LoVo (cell line): ENCODE measurements around the gene ATP8A1.
"Not testable (repeated sequence)": the region's sequence is repeated elsewhere in the genome, so short reads cannot be mapped to it uniquely, and the experiment has no call there.

Experiments
- DNase-seq: peaks from one replicate; pipeline ENCODE4 v3.0.0-alpha.2; 2016; ENCODE audit warnings: low spot score

Gene ATP8A1

DNA sequence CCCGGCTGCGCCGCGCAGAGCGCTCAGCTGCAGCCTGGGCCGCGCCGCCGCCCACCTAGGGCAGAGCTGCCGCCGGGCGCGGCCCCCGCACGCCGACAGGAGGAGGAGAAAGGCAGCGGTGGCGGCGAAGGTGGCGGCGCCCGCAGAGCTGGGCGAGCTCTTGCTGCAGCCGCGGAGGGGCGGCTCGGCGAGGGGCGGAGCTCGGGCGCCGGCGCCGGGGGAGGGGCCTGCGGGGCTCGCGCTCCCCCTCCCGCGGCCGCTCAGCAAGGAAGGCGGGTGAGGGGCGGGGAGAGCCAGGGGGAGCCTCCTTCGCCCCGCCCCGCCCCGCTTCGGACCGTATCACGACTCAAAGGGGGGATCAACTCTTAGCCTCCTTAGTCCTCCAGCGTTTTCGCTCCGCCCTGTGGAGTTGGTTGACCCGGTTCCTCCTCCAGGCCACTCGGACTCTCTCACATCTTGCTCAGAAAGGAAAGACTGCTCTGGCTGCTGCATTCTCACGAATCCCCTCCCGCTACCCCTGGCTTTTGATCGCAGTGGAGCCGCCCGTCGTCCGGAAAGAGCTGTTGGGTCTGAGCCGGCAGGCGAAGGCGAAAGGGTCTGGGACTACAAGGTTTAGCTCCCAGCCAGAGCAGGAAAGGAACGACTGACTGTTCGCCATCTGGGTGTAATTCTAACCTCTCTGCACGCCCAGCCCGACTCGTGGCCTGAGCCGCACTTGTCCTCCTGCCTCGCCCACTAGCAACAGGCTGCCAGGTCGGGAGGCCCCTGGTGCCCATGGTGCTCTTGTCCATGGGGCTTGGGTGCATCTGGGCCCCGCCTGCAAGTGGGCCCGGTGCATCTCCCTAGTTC is at the start of gene ATP8A1:
TSS of gene ATP8A1 (minus strand) at position 162 of the 849 bp plus-strand sequence. CDS start 232 bp downstream, outside the sequence.
- peak; percentile 93 for DNase-seq

DNA sequence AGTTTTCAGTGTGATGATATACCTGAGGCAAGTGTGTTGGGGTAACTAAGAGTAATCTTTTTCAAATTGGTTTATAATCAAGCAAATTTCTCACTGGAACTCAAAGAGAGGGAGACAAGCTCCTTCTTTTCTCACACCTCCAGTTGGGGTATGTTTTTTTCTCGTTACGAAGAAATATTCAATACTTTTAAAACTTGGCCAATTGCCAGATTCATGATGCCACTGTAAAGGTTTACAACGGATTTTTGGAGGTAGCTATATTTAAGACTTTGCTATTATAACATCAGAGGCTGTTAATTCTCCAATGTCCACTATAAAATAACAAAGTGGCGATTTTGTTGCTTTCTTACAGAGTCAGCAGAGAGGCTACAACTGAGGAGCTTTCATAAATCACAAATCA is 49.2 kb upstream of the ATP8A1 start:
- DNase-seq = no peak

DNA sequence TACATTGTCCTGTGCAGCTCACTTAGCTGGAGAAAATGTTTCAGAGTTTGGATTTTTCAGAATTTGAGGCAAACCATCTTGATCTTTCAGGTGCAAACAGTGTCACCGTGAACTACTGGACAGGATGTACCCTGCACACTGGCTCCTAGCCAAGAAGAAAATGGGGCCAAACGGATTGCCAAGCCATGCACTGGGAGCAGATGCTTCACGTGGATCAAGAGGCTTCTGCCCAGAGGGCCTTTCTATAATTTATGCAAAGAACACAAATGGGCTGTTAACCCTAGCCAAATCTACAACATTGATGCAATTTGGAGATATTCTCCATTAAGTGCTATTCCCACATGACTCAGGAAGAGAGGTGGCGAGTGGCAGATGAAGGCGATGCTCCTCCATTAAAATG is 46.9 kb upstream of the ATP8A1 start:
- no peak for DNase-seq

DNA sequence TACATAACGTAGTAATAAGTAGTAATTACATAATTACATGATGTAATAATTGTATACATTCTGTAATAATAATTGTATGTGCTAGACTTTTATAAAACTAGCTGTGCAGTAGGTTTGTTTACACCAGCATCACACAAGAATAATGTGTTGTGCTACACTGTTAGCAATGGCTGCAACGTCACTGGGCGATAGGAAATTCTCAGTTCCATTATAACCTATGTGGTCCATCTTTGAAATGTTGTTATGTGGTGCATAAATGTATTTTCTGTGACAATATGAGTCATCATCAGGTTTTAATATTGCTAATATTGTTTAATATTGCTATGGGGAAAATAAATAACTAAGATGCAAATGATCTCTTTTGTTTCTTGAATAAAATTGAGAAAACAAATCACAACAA is 46.0 kb upstream of the ATP8A1 start:
- no peak for DNase-seq

DNA sequence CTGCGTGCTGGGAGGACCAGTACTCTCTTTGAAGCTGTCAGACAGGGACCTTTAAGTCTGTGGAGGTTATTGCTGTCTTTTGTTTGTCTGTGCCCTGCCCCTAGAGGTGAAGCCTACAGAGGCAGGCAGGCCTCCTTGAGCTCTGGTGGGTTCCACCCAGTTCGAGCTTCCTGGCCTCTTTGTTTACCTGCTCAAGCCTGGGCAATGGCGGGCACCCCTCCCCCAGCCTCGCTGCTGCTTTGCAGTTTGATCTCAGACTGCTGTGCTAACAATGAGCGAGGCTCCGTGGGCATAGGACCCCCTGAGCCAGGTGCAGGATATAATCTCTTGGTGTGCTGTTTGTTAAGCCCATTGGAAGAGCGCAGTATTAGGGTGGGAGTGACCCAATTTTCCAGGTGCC is 44.9 kb upstream of the ATP8A1 start:
- DNase-seq = not testable (repeated sequence)

DNA sequence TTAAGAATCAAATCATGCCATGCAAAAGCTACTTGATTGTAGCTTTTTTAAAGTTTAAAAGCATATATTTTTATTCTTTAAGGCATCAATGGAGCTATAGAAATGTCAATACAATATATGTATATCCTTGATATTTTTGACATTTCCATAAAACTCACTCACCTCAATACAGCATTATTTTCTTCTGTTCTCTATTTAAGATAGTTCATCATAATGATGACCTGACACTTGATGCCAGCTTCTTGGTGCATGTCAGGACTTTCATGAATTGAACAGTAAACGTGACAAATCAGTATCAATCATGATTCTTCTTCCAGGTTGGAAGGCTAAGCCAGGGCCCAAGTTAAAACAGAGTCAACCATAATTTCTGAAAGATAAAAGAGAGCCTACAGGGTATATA is 33.6 kb upstream of the ATP8A1 start:
- no peak for DNase-seq

DNA sequence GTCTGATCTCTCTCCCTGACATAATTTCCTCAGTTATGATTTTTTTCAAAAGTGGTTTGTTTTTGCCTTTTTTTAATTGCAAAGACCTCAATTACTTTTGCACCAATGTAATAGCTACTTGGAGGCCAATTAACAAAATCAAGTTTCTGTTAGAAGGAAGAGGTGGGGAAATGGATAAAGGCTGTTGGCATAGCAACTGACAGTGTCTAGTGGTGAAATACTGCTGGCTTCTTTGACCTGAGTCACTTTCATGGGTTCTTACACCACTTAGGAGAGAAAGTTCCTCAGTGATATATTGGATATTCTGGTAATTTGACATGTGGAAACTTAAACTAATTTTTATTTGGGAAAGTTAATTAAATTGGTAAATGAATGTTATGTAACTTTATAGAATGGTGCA is 26.5 kb upstream of the ATP8A1 start:
- no peak for DNase-seq

DNA sequence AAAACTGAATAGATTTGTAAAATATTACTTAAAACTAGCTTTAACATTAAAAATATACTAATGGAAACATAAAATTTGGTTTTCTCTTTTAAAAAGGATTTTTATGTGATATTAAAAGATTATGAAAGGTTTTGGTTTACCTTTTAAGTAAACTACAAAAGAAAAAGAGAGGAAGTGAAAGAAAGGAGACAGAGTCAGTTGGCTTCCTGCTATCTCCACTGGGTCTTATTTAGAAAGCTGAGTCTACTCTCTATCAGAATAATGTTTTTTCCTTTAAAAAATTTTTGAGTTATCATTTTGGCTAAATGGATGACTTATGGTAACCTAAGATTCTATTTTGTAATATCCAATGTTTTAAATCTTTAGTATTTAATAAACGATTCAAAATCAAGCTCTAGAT is 21.6 kb upstream of the ATP8A1 start:
- DNase-seq = no peak

DNA sequence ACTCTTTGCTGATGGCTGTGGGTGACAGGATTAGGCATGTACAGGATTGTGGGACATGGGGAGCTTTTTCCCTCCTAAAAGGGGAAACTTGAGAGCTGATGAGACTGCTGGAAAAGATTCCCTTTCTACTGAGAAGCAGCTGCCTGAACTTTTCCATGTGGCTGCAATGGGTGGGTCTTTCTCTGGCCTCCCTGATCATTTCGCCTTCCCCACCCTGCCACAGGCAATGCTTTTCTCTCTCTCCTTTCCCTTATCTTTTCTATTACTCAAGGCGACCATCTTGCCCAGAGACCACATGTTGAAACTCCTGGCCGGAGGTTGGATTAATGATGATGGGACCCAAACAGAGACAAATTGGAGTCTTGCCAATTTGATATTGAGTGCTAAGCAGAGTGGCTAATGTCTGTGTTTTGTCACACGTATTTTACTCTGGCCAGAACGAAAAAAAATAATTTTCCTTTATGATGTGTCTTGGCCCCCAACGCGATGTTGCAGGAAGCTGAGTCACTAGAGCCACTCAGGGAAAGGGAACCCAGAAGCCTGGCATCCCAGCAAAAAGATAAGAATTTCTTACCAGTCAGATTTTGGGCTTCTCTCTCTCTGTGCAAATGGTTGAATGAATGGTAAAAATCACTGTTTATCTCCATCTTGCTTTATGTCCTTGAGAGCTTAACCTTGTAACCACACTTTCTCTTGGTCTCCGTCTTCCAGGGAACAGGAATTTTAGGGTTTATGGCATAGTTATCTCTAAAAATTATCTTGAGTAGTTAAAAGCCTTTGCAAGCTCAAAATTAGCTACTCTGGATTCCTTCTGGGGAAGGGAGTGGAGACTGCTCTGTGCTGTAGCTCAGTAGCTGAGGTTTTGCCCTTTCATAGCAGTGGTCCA is 19.4 kb upstream of the ATP8A1 start:
- no peak for DNase-seq

DNA sequence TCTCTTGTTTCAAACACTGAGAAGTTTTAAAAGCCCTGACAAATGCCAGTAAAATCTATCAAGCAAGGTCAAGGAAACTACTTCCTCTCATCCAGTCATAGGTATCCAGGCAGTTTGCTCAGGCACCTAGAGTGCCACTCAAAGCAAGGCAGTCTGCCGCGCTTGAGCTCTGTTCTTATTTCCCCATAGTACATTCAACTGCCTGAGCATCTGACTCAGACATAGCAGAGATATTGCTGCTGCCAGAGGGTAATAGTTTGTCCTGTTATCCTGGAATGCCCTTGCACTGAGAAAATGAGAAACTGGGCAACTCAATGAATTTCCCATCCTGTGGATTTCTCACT is 16.1 kb upstream of the ATP8A1 start:
- DNase-seq = no peak

DNA sequence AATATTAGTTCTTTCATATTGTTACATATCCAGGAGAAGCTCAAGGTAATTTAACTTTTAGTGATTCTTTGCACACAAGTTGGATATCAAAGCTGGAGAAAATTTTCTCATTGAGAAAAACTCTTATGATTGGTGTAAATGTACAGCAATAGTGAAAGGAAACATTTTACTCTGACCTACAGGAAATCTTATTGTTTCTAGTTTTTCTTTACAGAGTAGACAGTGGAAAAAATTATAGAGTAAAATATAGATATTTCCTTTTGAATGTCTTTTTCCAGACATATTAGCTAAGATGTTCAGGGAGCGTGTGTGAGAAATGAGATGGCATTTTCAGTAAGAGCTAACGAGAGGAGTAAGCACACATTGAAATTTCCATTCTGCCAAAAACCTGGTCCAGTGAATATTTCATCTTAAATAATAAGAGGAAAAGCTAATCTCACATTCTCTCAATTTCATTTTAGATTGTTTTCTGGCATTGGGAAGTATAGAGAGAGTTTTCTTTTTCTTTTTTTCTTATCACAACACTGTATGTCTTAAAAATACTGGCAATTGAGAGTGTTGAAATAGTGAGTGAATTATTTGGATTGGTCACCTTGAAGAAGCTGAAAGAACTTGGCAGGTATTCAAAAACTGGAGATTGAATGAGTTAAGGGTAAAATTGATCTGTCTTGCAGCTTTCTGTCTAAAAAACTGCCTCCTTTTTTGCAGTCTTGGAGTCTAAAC is 15.6 kb upstream of the ATP8A1 start:
- no peak for DNase-seq

DNA sequence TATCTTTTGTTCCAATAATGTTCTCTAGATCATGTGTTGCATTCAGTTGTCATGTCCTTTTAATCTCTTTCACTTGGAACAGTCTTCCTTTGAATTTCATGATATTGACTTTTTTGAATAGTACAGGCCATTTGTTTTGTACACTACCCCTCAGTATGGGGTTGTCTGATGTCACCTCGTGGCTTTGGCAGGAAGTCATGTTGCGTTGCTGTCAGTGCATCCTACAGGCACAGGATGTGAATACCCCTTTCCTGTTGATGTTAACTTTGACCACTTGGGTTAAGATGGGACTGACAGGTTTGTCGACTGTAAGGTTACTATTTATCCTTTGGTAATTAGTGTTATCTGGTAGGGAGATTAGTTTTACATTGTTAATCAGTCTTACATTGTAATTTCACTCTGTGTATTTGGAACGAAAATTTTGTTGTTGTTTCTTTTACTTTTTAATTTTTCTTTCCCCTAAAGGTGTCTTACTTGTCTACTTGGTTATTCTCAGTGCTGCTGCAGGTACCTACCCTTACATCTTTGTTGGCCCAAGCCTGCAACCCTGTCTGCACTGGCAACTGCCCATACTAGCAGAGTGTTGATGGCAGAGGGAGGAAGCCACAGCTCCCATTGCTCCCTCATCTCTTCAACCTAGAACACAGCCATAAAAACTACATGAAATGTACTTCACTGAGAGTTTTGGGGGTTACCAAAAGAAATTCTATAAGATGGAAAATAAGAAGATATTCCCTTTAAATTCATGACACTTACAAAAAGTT is 14.7 kb upstream of the ATP8A1 start:
- no peak for DNase-seq

DNA sequence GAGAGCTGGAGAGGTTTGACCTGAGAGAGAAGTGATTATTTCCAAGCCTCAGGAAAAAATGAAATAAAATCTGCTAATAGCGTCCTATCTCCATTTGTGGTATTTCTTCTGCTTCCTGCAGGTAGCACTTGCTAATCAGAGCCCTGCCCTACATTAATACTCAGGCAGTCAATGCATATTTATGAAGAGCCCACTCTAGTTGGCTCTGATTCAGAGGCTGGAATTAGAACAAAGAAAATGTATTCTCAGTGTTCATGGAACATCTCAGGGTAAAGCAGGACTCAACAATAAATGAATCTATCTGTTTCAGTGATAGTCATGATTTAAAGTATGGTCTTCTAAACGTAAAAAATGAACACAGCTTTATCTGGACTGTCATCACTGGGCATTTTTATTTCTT is 1.4 kb upstream of the ATP8A1 start:
- DNase-seq = no peak

DNA sequence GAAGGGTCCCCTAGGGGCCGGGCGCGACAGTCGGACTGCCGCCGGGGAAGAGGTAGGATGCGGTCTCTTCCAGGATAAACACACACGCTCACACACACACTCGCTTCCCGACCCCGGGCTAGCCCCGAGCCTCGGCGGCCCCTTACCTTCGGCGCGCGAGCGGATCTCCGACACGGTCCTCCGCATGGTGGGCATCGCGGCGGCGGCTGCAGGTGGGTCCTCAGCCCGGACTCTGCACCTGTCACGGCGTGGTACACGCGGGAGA is 294 bp downstream of the ATP8A1 start:
- no peak for DNase-seq

DNA sequence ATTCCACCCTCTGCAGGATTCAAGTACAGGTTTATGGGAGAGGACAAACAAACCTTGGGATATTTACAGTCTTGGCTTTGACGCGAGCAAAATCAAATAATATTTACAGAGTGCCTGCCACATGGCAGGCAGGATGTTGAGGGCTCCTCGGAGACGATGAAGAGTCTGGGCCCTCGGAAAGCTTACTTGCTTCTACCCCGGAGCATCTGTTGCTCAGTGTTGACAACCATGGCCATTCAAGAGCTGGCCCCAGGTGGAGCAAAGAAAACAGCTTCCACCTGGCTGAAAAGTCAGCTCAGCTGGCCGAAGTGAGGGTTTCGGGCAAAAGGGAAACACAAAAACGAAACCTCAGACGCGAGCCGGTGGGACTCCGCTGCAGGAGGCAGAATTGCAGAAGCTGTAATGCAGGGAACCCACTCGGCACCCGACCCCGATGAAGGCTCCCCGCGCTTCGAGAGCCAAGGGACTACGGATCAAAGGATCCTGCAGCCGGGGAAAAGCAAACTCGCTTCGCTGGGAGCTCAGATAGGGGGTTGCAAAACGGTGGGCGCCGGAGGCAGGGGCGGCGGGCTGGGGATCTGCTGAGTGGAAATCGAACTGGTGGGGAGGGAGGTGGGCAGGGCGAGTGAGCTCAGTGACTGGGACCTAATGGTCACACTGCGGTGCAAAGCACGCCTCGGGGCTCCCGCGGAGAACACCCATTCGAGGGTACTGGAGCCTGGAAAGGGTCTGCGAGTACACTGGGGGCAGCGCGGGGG is 805 bp downstream of the ATP8A1 start:
- no peak for DNase-seq

DNA sequence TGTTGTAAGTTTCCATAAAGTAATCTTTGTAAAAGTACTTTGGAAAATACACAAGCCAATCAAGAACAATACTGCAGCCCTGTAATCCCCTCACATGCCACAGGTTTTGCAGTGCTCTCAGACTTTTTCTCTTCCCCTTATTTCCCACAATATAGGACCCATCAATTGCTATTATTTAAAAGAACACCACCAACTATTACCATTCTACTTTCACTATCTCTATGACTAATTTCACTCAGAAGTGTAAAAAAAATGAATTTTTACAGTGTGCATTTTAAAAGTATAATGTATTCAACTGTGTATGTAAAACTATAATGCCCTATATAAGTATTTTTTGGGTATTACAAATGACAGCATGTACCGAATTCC is 1.7 kb downstream of the ATP8A1 start:
- no peak for DNase-seq

DNA sequence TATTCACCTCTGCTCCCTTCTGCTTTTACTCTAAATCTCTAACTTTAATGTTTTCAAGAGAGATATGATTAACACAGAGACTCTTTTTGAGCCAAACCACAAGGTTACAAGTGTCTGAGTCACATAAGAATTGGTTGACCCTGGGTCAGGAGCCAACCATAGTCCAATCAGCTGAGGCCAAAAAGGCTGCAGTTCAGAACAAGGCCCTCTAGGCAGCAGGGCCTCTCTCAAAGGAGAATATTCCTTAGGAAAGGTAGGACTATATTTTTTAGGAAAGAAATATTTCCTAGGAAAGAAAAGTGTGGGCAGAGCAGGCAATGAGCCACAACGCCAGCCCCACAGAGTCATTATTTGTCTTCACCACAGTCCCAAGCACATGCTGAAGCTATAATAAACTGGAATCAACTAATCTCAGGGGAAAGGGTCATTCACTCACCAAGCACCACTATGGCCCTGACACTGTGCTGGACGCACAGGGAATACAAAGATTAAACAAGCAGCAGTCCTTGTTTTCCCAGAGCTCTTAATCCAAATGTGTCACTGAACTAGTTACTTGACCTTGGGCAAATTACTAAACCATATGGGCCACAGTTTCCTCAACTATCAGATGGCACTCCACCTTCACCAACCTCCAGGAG is 2.2 kb downstream of the ATP8A1 start:
- DNase-seq = peak; percentile 84

DNA sequence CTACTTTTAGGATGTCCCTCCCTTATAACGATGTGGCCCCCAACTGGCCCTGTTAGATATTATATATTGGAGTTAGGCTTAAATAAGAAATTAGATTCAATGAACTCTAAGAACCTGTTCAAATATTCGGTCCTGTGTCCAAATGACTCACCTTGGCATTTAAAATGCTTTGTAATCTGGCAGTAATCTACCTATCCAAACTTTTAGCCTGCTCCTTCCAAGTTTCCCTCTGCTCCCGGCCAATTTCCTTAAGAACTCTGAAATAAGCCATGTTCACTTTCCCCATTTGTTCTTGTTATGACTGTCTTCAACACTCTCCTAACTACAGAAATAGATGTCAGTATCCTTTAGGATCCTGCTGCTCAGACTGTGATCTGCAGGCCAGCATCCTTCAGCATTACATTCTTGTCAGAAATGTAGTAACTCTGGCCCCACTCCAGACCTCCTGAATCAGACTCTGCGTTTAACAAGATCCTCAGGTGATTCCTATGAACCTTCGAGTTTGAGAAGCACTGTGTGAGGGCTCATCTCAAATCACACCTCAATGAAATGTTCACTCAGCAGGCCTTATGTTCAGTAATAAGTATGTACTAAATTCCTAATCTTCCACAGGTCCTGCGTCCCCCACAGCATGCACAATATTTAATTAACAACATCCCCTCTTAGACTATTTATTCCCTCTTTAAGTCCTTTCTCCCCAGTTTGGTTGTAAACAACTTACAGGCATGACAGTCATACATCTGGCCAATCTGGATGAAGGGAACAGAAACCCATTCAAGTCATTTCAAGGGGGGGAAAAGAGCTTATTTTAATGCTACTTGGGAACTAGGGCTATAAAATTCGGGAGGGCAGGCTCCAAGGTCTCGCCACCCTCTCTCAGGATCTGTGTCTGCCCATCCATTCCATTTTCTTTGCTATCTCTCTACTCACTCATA is 3.0 kb downstream of the ATP8A1 start:
- no peak for DNase-seq

DNA sequence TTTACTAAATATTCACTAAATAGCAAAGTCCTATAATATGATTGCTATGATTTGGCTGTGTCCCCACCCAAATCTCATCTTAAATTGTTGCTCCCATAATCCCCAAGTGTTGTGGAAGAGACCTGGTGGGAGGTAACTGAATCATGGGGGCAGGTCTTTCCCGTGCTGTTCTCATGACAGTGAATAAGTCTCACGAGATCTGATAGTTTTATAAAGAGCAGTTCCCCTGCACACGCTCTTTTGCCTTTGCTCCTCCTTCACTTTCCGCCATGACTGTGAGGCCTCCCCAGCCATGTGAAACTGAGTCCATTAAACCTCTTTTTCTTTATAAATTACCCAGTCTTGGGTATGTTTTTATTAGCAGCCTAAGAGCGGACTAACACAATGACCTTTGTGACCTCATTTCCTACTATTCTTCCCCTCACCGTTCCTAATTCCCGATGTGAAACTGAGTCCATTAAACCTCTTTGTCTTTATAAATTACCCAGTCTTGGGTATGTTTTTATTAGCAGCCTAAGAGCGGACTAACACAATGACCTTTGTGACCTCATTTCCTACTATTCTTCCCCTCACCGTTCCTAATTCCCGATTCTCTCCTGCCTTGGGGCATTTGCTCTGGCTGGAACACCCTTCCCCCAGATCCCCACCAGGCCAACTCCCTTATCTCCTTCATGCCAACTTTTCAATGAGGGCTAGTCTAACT is 4.2 kb downstream of the ATP8A1 start:
- not testable (repeated sequence) for DNase-seq
